CD14-positive monocyte (primary cell): Measurements from ENCODE around the gene PANX3. TPM values are rescaled to one million over a fixed set of nuclear protein-coding genes. Genes with fewer than 3 reads are reported as not detected.

Source experiments
- DNase-seq, 3 donors: peaks; one replicate each; pipeline ENCODE4 v3.0.0-alpha.2; 2011 to 2022
- H2AFZ ChIP-seq: 2 replicates; pipeline ENCODE4 v1.6.0; 2012; ENCODE audit warnings: mild to moderate bottlenecking, low read depth, low read length, inconsistent platforms; ENCODE audit not compliant: insufficient read depth, poor library complexity, severe bottlenecking
- H3K27ac ChIP-seq, 2 donors: 1 replicate in 1 of 2; 2 replicates in 1 of 2; pipeline ENCODE4 v1.5.1; 2012 to 2013; ENCODE audit warnings: low read length in 2 of 2, control low read depth in 1 of 2, inconsistent platforms in 1 of 2, low read depth in 1 of 2, mild to moderate bottlenecking in 1 of 2
- H3K27me3 ChIP-seq, 2 donors: one replicate each; pipeline versions ENCODE4 v1.6.0 to v1.6.1; 2011 to 2013; ENCODE audit warnings: low read length in 2 of 2; ENCODE audit not compliant: control insufficient read depth in 2 of 2, insufficient read depth in 2 of 2
- H3K36me3 ChIP-seq, 2 donors: replicated peaks in 1 of 2; 1 replicate in 1 of 2; 2 replicates in 1 of 2; pipeline versions ENCODE4 v1.5.1 to v1.6.1; 2012 to 2013; ENCODE audit warnings: low read length in 2 of 2, control low read depth in 1 of 2, inconsistent platforms in 1 of 2, mild to moderate bottlenecking in 1 of 2; ENCODE audit not compliant: insufficient read depth in 2 of 2, control insufficient read depth in 1 of 2
- H3K4me1 ChIP-seq, 2 donors: 1 replicate in 1 of 2; 2 replicates in 1 of 2; pipeline versions ENCODE4 v1.5.1 to v1.6.1; 2012 to 2013; ENCODE audit warnings: low read length in 2 of 2, control low read depth in 1 of 2, inconsistent platforms in 1 of 2, mild to moderate bottlenecking in 1 of 2, moderate library complexity in 1 of 2; ENCODE audit not compliant: insufficient read depth in 2 of 2, control insufficient read depth in 1 of 2
- H3K4me2 ChIP-seq: replicated peaks from 2 replicates; pipeline ENCODE3; 2012; ENCODE audit warnings: low read length, moderate library complexity, mild to moderate bottlenecking; ENCODE audit not compliant: poor library complexity, severe bottlenecking; ENCODE audit errors: extremely low read depth
- H3K4me3 ChIP-seq, 3 experiments: fragments of 200-600 bp in 1 of 3; sonication (generic) in 1 of 3; replicated peaks in 1 of 3; 1 replicate in 2 of 3; 2 replicates in 1 of 3; pipeline ENCODE4 v1.5.1; 2011 to 2013; ENCODE audit warnings: low read length in 3 of 3, mild to moderate bottlenecking in 3 of 3, control low read depth in 2 of 3, low read depth in 2 of 3, inconsistent platforms in 1 of 3, moderate library complexity in 1 of 3
- H3K79me2 ChIP-seq: 2 replicates; pipeline ENCODE4 v1.6.0; 2012; ENCODE audit warnings: mild to moderate bottlenecking, control low read depth, inconsistent platforms, low read length, moderate library complexity; ENCODE audit not compliant: insufficient read depth
- H3K9ac ChIP-seq: 2 replicates; pipeline ENCODE4 v1.6.0; 2017; ENCODE audit warnings: low read length, mild to moderate bottlenecking; ENCODE audit not compliant: insufficient read depth, poor library complexity, severe bottlenecking
- H3K9me3 ChIP-seq, 2 donors: replicated peaks in 1 of 2; 1 replicate in 1 of 2; 2 replicates in 1 of 2; pipeline versions ENCODE4 v1.5.1 to v1.6.1; 2012 to 2013; ENCODE audit warnings: low read length in 2 of 2, control low read depth in 1 of 2; ENCODE audit not compliant: control insufficient read depth in 1 of 2, insufficient read depth in 1 of 2
- H4K20me1 ChIP-seq: 2 replicates; pipeline ENCODE4 v1.6.0; 2012; ENCODE audit warnings: mild to moderate bottlenecking, low read length, control low read depth, moderate library complexity; ENCODE audit not compliant: insufficient read depth
- H3K27ac Mint-ChIP-seq, 7 donors: one replicate each; pipeline ENCODE4 v1.8.0; 2020; ENCODE audit warnings: mild to moderate bottlenecking in 7 of 7, mixed read lengths in 7 of 7, moderate library complexity in 6 of 7, inconsistent platforms in 2 of 7
- H3K27me3 Mint-ChIP-seq, 3 donors: one replicate each; pipeline ENCODE4 v1.8.0; 2021 to 2022; ENCODE audit warnings: low read depth in 3 of 3, mild to moderate bottlenecking in 3 of 3, mixed read lengths in 3 of 3, moderate library complexity in 3 of 3, inconsistent platforms in 1 of 3
- H3K36me3 Mint-ChIP-seq, 2 donors: one replicate each; pipeline ENCODE4 v1.8.0; 2020; ENCODE audit warnings: mixed read lengths in 2 of 2, inconsistent platforms in 1 of 2, mild to moderate bottlenecking in 1 of 2
- H3K4me1 Mint-ChIP-seq: one replicate; pipeline ENCODE4 v1.8.0; 2020; ENCODE audit warnings: mild to moderate bottlenecking, mixed read lengths
- H3K4me3 Mint-ChIP-seq, 2 donors: one replicate each; pipeline ENCODE4 v1.8.0; 2020; ENCODE audit warnings: mild to moderate bottlenecking in 2 of 2, mixed read lengths in 2 of 2, moderate library complexity in 1 of 2
- H3K9me3 Mint-ChIP-seq, 7 donors: one replicate each; pipeline ENCODE4 v1.8.0; 2020 to 2022; ENCODE audit warnings: mixed read lengths in 7 of 7, mild to moderate bottlenecking in 6 of 7, moderate library complexity in 6 of 7, inconsistent platforms in 2 of 7
- CTCF ChIP-seq: fragments of 200-600 bp; IDR thresholded peaks from one replicate; pipeline ENCODE4 v1.8.0; 2022; ENCODE audit warnings: antibody characterized with exemption, mild to moderate bottlenecking
- WGBS: methylation state at CpG from one replicate; pipeline ENCODE4 v1.1.5; 2013; ENCODE audit warnings: missing lambda C conversion rate; ENCODE audit not compliant: insufficient coverage; 5-methylcytosine and 5-hydroxymethylcytosine counted together
- intact Hi-C, 2 donors: fragments of 100-400 bp; cut with micrococcal nuclease; formaldehyde crosslinking; loops; one replicate each; pipeline versions ENCODE4 v1.15.0 to v1.15.1; 2023
- polyA plus RNA-seq, 3 donors: library from polyadenylated mRNA; depleted of rRNA in 1 of 3; unstranded in 2 of 3; stranded (reverse) in 1 of 3; fragments of 300-500 nt in 2 of 3; fragments of >200 nt in 1 of 3; fragmentation: Illumina TruSeq in 2 of 3; gene quantifications; 1 replicate in 2 of 3; 2 replicates in 1 of 3; pipeline ENCODE4 v1.2.3, GENCODE V29; 2012 to 2021

The PANX3 gene
- polyA plus RNA-seq, 3 donors, result not detected

DNA sequence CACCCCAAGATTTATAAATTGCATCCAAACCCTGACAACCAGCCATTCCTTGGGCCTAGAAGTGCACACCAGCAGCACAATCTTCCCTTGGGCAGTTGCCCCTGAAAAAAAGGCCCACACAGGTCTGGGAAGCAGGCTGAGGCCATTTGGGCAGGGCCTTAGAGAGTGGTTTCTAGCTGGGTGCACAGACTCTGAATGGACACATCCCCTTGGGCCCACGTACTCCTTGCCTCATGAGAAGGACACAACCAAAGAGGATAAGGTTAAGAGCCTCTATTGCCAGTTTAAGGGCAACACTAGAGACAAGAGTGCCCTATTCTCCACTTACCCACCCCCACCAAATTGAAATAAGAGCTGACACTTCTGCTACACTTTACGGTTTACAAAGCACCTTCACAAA lies 933 bp upstream of the PANX3 start:
- H3K79me2 ChIP-seq, result no peaks in the 10 kb centered on the region
- no peaks in the 10 kb centered on the region for H3K9me3 Mint-ChIP-seq
- H3K4me3 ChIP-seq, result no peak overlapping the region
- peaks cover 0 to 7% (median 2%) of the 10 kb centered on the region in 3 donors for H3K27me3 Mint-ChIP-seq
- no peaks in the 10 kb centered on the region for H4K20me1 ChIP-seq
- no peak overlapping the region for H3K27ac ChIP-seq
- H3K36me3 ChIP-seq, result no peaks in the 10 kb centered on the region
- no peak overlapping the region for H3K9ac ChIP-seq
- peaks cover 9 to 11% of the 10 kb centered on the region in 2 donors for H3K4me1 ChIP-seq
- no peak overlapping the region for H3K27ac Mint-ChIP-seq
- no peaks in the 10 kb centered on the region for H3K27me3 ChIP-seq
- no peaks in the 10 kb centered on the region for H3K9me3 ChIP-seq
- no peak for TF ChIP-seq CTCF
- H3K36me3 Mint-ChIP-seq, result no peaks in the 10 kb centered on the region
- no peak for DNase-seq
- peaks cover 6% of the 10 kb centered on the region for H3K4me1 Mint-ChIP-seq
- no peak overlapping the region for H3K4me2 ChIP-seq
- H2AFZ ChIP-seq, result no peak overlapping the region
- H3K4me3 Mint-ChIP-seq, result no peak overlapping the region
- intact Hi-C loops, result no loop called here
- 89% methylated on average over 1 of the region's 2 CpGs for WGBS

DNA sequence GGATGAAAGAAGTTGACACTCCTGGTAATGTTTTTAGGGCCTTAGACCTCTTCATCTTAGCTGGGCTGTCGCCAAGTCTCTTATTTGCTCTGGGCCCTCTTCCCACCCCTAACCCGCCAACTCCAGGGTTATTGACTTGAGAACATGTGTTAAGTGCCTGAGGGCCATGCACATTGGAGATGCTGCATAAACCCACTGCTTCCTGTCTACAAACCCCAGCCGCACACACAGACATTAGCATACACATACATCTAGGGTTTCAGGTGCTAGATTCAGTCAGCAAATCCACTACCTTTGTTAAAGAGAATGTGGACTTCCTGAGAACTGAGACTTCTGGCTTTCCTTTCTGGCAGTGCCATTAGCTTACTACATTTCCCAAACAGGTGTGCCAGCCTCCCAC lies 817 bp downstream of the PANX3 start:
- H3K27ac Mint-ChIP-seq, result no peak overlapping the region
- H3K36me3 Mint-ChIP-seq, result no peaks in the 10 kb centered on the region
- DNase-seq, result no peak

More for the DNA sequence above, 817 bp downstream of the PANX3 start:
- Histone ChIP-seq H3K4me2 (no peak overlapping the region), H3K4me3 (no peak overlapping the region), H3K4me1 (no peaks in the 10 kb centered on the region), H3K27me3 (no peaks in the 10 kb centered on the region), H2AFZ (no peak overlapping the region), H3K9ac (no peak overlapping the region), H3K27ac (no peak overlapping the region), H3K79me2 (no peaks in the 10 kb centered on the region), H4K20me1 (no peaks in the 10 kb centered on the region), H3K9me3 (no peaks in the 10 kb centered on the region), H3K36me3 (no peaks in the 10 kb centered on the region)
- H3K4me1 Mint-ChIP-seq, result no peaks in the 10 kb centered on the region
- H3K4me3 Mint-ChIP-seq, result no peak overlapping the region
- intact Hi-C loops, result no loop called here
- peaks cover 0 to 8% (median 2%) of the 10 kb centered on the region in 3 donors for H3K27me3 Mint-ChIP-seq
- no peak for TF ChIP-seq CTCF
- WGBS, result 0% methylated on average over 1 of the region's 3 CpGs
- no peaks in the 10 kb centered on the region for H3K9me3 Mint-ChIP-seq
